Heart left ventricle (tissue), 16 donors: Measurements from ENCODE around the gene RCC1. TPM values are rescaled to one million over a fixed set of nuclear protein-coding genes. Genes with fewer than 3 reads are reported as not detected.
"Not testable (repeated sequence)": the region's sequence is repeated elsewhere in the genome, so short reads cannot be mapped to it uniquely, and the experiment has no call there.

Source experiments
- ATAC-seq, 4 donors: fragments of 200-7000 bp; cut with Tn5 transposase; one replicate each; pipeline ENCODE4 v1.9.1; 2020 to 2022; ENCODE audit warnings: moderate library complexity in 4 of 4, mild to moderate bottlenecking in 3 of 4, moderate number of reproducible peaks in 1 of 4
- DNase-seq, 5 donors: peaks; one replicate each; pipeline ENCODE4 v3.0.0-alpha.2; 2020
- H3K27ac ChIP-seq, 12 donors: fragments of 200-600 bp; sonication (generic) in 4 of 12; one replicate each; pipeline versions ENCODE4 v1.5.0 to v1.8.0; 2016 to 2022; ENCODE audit warnings: mild to moderate bottlenecking in 2 of 12
- H3K27me3 ChIP-seq, 9 donors: fragments of 200-600 bp; sonication (generic) in 2 of 9; one replicate each; pipeline versions ENCODE4 v1.5.1 to v1.8.0; 2016 to 2022; ENCODE audit warnings: mild to moderate bottlenecking in 3 of 9
- H3K36me3 ChIP-seq, 9 donors: fragments of 200-600 bp; sonication (generic) in 2 of 9; one replicate each; pipeline versions ENCODE4 v1.5.0 to v1.8.0; 2018 to 2022; ENCODE audit warnings: mild to moderate bottlenecking in 2 of 9
- H3K4me1 ChIP-seq, 12 donors: fragments of 200-600 bp; sonication (generic) in 4 of 12; one replicate each; pipeline versions ENCODE4 v1.5.0 to v1.8.0; 2016 to 2022; ENCODE audit warnings: mild to moderate bottlenecking in 3 of 12
- H3K4me3 ChIP-seq, 12 donors: fragments of 200-600 bp; sonication (generic) in 4 of 12; one replicate each; pipeline versions ENCODE4 v1.5.0 to v1.8.0; 2017 to 2022; ENCODE audit warnings: mild to moderate bottlenecking in 9 of 12, moderate library complexity in 4 of 12
- H3K9me3 ChIP-seq, 12 donors: fragments of 200-600 bp; sonication (generic) in 4 of 12; one replicate each; pipeline versions ENCODE4 v1.5.0 to v1.8.0; 2016 to 2022; ENCODE audit warnings: mild to moderate bottlenecking in 1 of 12
- POLR2A ChIP-seq, 2 donors: fragments of 450-650 bp; IDR thresholded peaks; one replicate each; pipeline ENCODE4 v1.6.1; 2017; ENCODE audit warnings: antibody characterized with exemption in 2 of 2, mild to moderate bottlenecking in 2 of 2, moderate library complexity in 2 of 2
- WGBS, 4 donors: extraction: QIAGEN DNeasy Blood & Tissue Kit in 2 of 4; methylation state at CpG; one replicate each; pipeline versions ENCODE4 v1.1.5 to v1.1.7; 2013 to 2018; 5-methylcytosine and 5-hydroxymethylcytosine counted together
- intact Hi-C, 10 donors: fragments of 100-400 bp; cut with DNase I; formaldehyde crosslinking; loops; one replicate each; pipeline versions ENCODE4 v1.11.1 to v1.14.2; 2022
- polyA plus RNA-seq, 2 donors: library from polyadenylated mRNA; stranded (reverse); fragments of 200-250 nt; gene quantifications; one replicate each; pipeline ENCODE4 v1.2.3, GENCODE V29; 2013
- total RNA-seq, 9 donors: library from RNA; depleted of rRNA in 2 of 9; stranded (reverse); fragments of >200 nt in 2 of 9; fragmentation: NEBNext Ultra II Directional in 3 of 9; extraction: Animal tissue kit (Norgen Biotek cat#: 25700) in 3 of 9; gene quantifications; one replicate each; pipeline versions ENCODE4 v1.1.0 to v1.2.4, GENCODE V29; 2016 to 2023
- TF ChIP-seq, protein P1 (sequence below), 12 donors: fragments of 200-600 bp; sonication (generic) in 4 of 12; IDR thresholded peaks; one replicate each; pipeline versions ENCODE4 v1.5.0 to v1.8.0; 2018 to 2022; ENCODE audit warnings: antibody characterized with exemption in 12 of 12, mild to moderate bottlenecking in 5 of 12
- donor health status: ischemic (EF 13 %, LVEDD 7.1; RV severe dilation, severe dysfunction).
- donor health status: healthy with polysubstance abuse.
- donor health status: DM: no; HTN: yes; CAD: no.
- donor health status: DM: no; HTN: no; CAD: no.
- donor health status: ischemic (EF 25% LVEDD 6.9; RV normal size, moderate dysfunction).
- donor health status: ischemic (EF 25% LVEDD 5.7; RV mildly dilated, moderate dysfunction).
- donor health status: healthy.
- donor health status: DM: yes; HTN: yes; CAD: no.
- donor health status: ischemic (EF 35%, LVEDD 5.7; RV mildly dilated, moderate dysfunction).
- donor health status: nonischemic (EF 11% LVEDD 7.7; RV severe dilation, severe dysfunction).
- donor health status: DM: yes; HTN: yes; CAD: no.
- donor health status: PGD.
- donor health status: ischemic (EF 29% LVEDD 5.4; RV normal size, mild dysfunction).
- donor health status: nonischemic (EF 23%, LVEDD 6.1; RV moderate dilation, normal function).

Gene RCC1
- total and polyA plus RNA-seq, 11 donors = 2.4 to 24.1 (median 5.0) TPM

DNA sequence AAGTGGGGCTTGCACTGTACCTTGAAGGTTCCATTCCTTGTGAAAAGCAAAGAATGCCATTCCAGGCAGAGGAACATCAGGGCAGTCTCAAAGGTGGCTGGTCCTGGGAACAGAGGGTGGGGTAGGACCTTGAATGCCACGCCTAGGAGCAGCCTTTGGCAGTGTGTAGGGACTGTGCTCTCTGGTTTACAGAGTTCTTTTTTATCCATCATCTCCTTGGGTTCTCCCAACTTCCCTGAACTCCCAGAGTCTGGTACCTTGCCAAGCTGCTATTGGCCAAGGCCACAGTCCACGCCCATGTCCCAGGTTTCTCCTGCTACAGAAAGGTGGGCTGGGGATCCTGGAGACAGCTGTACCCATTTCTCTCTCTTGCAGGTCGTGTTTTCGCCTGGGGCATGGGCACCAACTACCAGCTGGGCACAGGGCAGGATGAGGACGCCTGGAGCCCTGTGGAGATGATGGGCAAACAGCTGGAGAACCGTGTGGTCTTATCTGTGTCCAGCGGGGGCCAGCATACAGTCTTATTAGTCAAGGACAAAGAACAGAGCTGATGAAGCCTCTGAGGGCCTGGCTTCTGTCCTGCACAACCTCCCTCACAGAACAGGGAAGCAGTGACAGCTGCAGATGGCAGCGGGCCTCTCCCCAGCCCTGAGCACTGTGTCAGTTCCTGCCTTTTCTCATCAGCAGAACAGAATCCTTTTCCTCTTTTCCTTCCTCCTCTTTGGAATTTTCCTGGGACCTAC lies 31.8 kb downstream of the RCC1 start:
- Histone ChIP-seq H3K4me3 (no peak overlapping the region), H3K27ac (no peak overlapping the region), H3K36me3 (peaks cover 0 to 50% (median 0%) of the 10 kb centered on the region in 9 donors), H3K9me3 (no peaks in the 10 kb centered on the region), H3K4me1 (no peaks in the 10 kb centered on the region), H3K27me3 (no peaks in the 10 kb centered on the region)
- peak in 3 of 4 donors; percentile 28 to 81 (median 81) for ATAC-seq
- TF ChIP-seq POLR2A (IDR thresholded peaks at IDR 0.05) = no peak
- TF ChIP-seq, protein P1, sequence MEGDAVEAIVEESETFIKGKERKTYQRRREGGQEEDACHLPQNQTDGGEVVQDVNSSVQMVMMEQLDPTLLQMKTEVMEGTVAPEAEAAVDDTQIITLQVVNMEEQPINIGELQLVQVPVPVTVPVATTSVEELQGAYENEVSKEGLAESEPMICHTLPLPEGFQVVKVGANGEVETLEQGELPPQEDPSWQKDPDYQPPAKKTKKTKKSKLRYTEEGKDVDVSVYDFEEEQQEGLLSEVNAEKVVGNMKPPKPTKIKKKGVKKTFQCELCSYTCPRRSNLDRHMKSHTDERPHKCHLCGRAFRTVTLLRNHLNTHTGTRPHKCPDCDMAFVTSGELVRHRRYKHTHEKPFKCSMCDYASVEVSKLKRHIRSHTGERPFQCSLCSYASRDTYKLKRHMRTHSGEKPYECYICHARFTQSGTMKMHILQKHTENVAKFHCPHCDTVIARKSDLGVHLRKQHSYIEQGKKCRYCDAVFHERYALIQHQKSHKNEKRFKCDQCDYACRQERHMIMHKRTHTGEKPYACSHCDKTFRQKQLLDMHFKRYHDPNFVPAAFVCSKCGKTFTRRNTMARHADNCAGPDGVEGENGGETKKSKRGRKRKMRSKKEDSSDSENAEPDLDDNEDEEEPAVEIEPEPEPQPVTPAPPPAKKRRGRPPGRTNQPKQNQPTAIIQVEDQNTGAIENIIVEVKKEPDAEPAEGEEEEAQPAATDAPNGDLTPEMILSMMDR (IDR thresholded peaks at IDR 0.05) = no peak
- intact Hi-C loops = loop anchor here in 1 of 10 donors (10.0 kb wide), 1 partner anchor 327 kb away; no protein-coding TSS in a partner anchor
- 64 to 81% (median 68%) methylated on average over 8 of the region's 8 CpGs for WGBS, 4 donors
- DNase-seq = no peak

DNA sequence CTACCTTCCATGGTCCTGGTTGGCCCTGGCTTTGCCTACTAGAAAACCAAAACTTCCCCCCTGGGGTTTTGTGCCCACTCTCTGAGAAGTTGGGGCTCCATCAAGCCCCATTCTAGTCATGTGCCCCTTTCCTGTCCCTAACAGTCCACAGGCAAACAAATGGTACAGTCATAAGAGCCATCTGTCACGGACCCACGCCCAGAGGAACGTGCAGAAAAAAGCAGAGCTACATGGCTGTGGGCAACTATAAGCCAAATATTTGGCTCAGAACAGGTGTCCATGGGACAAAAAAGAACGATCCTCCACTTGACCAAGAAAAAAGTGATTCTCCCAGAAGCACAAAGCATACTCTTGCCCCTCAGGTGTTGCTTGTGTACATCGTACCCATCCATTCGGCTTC lies 32.4 kb downstream of the RCC1 start:
- no peak for ATAC-seq
- no peak for TF ChIP-seq POLR2A (IDR thresholded peaks at IDR 0.05)
- TF ChIP-seq, protein P1 (IDR thresholded peaks at IDR 0.05) = no peak
- intact Hi-C loops = loop anchor here in 1 of 10 donors (10.0 kb wide), 1 partner anchor 327 kb away; no protein-coding TSS in a partner anchor
- DNase-seq = no peak
- no peaks in the 10 kb centered on the region for H3K9me3 ChIP-seq
- peaks cover 0 to 47% (median 0%) of the 10 kb centered on the region in 9 donors for H3K36me3 ChIP-seq
- H3K4me1 ChIP-seq = no peaks in the 10 kb centered on the region
- no peak overlapping the region for H3K27ac ChIP-seq
- WGBS, 4 donors = 89 to 92% (median 90%) methylated on average over 6 of the region's 6 CpGs
- H3K27me3 ChIP-seq = no peaks in the 10 kb centered on the region
- no peak overlapping the region for H3K4me3 ChIP-seq

DNA sequence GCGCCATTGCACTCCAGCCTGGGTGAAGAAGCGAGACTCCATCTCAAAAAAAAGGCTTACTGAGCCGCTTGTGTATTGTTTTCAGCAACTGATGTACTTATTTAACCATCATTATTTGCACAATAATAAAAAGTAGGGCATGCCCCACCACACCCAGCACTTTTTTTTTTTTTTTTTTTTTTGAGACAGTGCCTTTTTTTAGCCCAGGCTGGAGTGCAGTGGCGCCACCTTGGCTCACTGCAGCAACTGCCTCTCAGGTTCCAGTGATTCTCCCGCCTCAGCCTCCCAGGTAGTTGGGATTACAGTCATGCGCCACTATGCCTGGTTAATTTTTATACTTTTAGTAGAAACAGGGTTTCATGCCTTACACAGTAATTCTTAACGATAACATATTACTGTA lies 34.8 kb downstream of the RCC1 start:
- H3K4me3 ChIP-seq = no peak overlapping the region
- intact Hi-C loops = no loop called here
- H3K27ac ChIP-seq = no peak overlapping the region
- H3K27me3 ChIP-seq = no peaks in the 10 kb centered on the region
- DNase-seq = no peak
- WGBS, 4 donors = 88 to 93% (median 91%) methylated on average over 7 of the region's 7 CpGs
- no peaks in the 10 kb centered on the region for H3K4me1 ChIP-seq
- H3K36me3 ChIP-seq = peaks cover 0 to 30% (median 0%) of the 10 kb centered on the region in 9 donors
- TF ChIP-seq POLR2A (IDR thresholded peaks at IDR 0.05) = no peak
- TF ChIP-seq, protein P1 (IDR thresholded peaks at IDR 0.05) = no peak
- no peaks in the 10 kb centered on the region for H3K9me3 ChIP-seq
- no peak for ATAC-seq

DNA sequence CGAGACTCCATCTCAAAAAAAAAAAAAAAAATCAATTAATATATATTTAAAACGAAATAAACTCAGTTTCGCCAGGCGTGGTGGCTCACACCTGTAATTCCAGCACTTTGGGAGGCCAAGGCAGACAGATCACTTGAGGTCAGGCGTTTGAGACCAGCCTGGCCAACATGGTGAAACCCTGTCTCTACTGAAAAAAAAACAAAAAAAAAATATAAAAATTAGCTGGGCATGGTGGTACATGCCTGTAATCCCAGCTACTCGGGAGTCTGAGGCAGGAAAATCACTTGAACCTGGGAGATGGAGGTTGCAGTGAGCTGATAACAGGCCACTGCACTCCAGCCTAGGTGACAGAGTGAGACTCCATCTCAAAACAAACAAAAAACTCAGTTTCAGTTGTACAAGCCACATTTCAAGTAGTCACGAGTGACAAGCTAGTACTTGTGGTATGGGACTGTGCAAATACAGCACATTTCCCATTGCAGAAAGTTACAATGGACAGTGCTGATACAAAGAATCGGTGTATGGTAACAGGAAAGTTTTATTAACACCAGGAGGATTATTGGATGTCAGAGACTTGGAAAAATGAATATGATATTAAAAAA lies 35.7 kb downstream of the RCC1 start:
- H3K36me3 ChIP-seq = peaks cover 0 to 22% (median 0%) of the 10 kb centered on the region in 9 donors
- H3K4me1 ChIP-seq, H3K27ac ChIP-seq, intact Hi-C loops, ATAC-seq, H3K4me3 ChIP-seq, DNase-seq, H3K27me3 ChIP-seq, H3K9me3 ChIP-seq: not testable (repeated sequence)
- 88 to 97% (median 93%) methylated on average over 8 of the region's 8 CpGs for WGBS, 4 donors
